ENCODE results near the gene SSBP3.

Gene SSBP3

DNA sequence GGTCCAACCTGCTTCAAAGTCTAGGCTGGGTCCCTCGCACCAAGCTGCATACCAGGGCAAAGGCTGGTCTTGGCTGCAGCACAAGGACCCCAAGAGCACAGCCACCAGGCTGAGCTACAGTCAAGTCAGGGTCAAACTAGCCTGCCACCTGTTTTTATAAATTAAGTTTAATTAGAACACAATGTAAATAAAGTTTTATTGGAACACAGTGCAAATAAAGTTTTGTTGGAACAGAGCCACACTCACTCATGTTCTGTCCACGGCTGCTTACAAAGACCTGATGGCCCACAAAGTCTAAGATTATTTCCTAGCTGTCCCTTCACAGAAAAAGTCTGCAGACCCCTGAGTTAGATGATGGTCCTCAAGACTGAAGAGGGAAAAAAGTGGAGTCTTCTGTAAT, 140.0 kb downstream of the SSBP3 start:
- no peaks in the 10 kb centered on the region for H3K27me3 ChIP-seq (ENCODE audit: low read length)
- H3K9ac ChIP-seq (ENCODE audit: low read length): no peak overlapping the region
- no peaks in the 10 kb centered on the region for H3F3A ChIP-seq (ENCODE audit: insufficient read depth)
- no peak overlapping the region for H3K27ac ChIP-seq (ENCODE audit: low read depth, low read length)
- H3K36me3 ChIP-seq (ENCODE audit: low read length): no peaks in the 10 kb centered on the region
- H3K4me3 ChIP-seq (ENCODE audit: insufficient read depth, low read length, poor library complexity, severe bottlenecking): no peak overlapping the region
- H3K9me3 ChIP-seq (ENCODE audit: insufficient read depth, low read length): no peaks in the 10 kb centered on the region
- H2AFZ ChIP-seq (ENCODE audit: low read depth, low read length, severe bottlenecking): no peak overlapping the region
- H3K9me2 ChIP-seq (replicated peaks; ENCODE audit: insufficient read depth, low read length): no peaks in the 10 kb centered on the region
- H4K20me1 ChIP-seq (ENCODE audit: low read depth, low read length): no peaks in the 10 kb centered on the region
- TF ChIP-seq, protein P1, sequence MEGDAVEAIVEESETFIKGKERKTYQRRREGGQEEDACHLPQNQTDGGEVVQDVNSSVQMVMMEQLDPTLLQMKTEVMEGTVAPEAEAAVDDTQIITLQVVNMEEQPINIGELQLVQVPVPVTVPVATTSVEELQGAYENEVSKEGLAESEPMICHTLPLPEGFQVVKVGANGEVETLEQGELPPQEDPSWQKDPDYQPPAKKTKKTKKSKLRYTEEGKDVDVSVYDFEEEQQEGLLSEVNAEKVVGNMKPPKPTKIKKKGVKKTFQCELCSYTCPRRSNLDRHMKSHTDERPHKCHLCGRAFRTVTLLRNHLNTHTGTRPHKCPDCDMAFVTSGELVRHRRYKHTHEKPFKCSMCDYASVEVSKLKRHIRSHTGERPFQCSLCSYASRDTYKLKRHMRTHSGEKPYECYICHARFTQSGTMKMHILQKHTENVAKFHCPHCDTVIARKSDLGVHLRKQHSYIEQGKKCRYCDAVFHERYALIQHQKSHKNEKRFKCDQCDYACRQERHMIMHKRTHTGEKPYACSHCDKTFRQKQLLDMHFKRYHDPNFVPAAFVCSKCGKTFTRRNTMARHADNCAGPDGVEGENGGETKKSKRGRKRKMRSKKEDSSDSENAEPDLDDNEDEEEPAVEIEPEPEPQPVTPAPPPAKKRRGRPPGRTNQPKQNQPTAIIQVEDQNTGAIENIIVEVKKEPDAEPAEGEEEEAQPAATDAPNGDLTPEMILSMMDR (IDR thresholded peaks at IDR 0.05; ENCODE audit: insufficient read depth, low read length, poor library complexity, severe bottlenecking): no peak
- TF ChIP-seq EZH2phosphoT487 (conservative IDR thresholded peaks at IDR 0.05; ENCODE audit: low read length): no peak
- no peak overlapping the region for H3K4me2 ChIP-seq (ENCODE audit: low read depth, low read length, poor library complexity, severe bottlenecking)
- no peaks in the 10 kb centered on the region for H3K79me2 ChIP-seq (ENCODE audit: insufficient read depth, low read length)

DNA sequence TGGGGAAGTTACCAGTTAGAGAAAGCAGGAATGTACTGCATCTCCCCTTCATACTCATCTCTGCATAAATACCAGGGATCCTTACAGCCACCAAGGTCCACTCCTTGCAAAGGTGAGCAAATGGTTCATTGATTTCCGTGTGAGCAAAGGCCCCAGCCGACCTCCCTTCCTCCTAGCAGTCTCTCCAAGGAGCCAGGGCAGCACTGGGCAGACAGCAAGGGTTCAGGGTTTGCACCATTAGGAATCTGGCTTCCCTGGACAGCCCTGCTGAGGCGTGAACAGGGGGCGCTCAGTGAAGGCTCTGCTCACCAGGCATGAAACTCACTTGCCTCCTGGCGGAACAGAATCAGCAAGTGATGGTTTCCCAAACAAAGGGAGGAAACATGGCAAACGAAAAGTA, 140.5 kb downstream of the SSBP3 start:
- H3K9me3 ChIP-seq (ENCODE audit: insufficient read depth, low read length): no peaks in the 10 kb centered on the region
- no peak overlapping the region for H3K27ac ChIP-seq (ENCODE audit: low read depth, low read length)
- H3K4me2 ChIP-seq (ENCODE audit: low read depth, low read length, poor library complexity, severe bottlenecking): no peak overlapping the region
- H3K27me3 ChIP-seq (ENCODE audit: low read length): no peaks in the 10 kb centered on the region
- no peak overlapping the region for H3K4me3 ChIP-seq (ENCODE audit: insufficient read depth, low read length, poor library complexity, severe bottlenecking)
- no peaks in the 10 kb centered on the region for H3F3A ChIP-seq (ENCODE audit: insufficient read depth)
- H4K20me1 ChIP-seq (ENCODE audit: low read depth, low read length): no peaks in the 10 kb centered on the region
- H3K79me2 ChIP-seq (ENCODE audit: insufficient read depth, low read length): no peaks in the 10 kb centered on the region
- no peak overlapping the region for H2AFZ ChIP-seq (ENCODE audit: low read depth, low read length, severe bottlenecking)
- TF ChIP-seq EZH2phosphoT487 (conservative IDR thresholded peaks at IDR 0.05; ENCODE audit: low read length): no peak
- TF ChIP-seq, protein P1 (IDR thresholded peaks at IDR 0.05; ENCODE audit: insufficient read depth, low read length, poor library complexity, severe bottlenecking): no peak
- no peaks in the 10 kb centered on the region for H3K36me3 ChIP-seq (ENCODE audit: low read length)
- no peak overlapping the region for H3K9ac ChIP-seq (ENCODE audit: low read length)
- H3K9me2 ChIP-seq (replicated peaks; ENCODE audit: insufficient read depth, low read length): no peaks in the 10 kb centered on the region

DNA sequence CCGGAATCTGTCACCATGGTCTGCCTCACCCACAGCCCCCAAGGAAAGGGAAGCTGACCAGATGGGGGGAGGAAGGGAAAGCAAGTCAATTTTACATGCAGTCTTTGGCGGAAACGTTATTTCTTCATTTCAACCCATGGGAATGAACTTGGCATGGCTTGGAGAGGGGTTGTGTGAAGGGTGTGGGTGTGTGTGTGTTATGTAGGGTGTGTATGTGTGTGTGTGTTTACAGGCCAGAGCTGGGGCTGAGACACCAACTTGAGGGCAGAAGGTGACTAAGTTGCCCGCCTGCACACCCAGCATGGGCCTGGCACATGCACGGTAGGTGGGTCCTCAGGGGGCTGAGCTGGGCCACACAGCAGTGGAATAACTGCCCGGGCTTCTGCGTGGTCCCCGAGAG, 141.1 kb downstream of the SSBP3 start:
- H3K4me3 ChIP-seq (ENCODE audit: insufficient read depth, low read length, poor library complexity, severe bottlenecking): no peak overlapping the region
- H3K9me2 ChIP-seq (replicated peaks; ENCODE audit: insufficient read depth, low read length): no peaks in the 10 kb centered on the region
- H3K27me3 ChIP-seq (ENCODE audit: low read length): no peaks in the 10 kb centered on the region
- H2AFZ ChIP-seq (ENCODE audit: low read depth, low read length, severe bottlenecking): no peak overlapping the region
- TF ChIP-seq EZH2phosphoT487 (conservative IDR thresholded peaks at IDR 0.05; ENCODE audit: low read length): no peak
- TF ChIP-seq, protein P1 (IDR thresholded peaks at IDR 0.05; ENCODE audit: insufficient read depth, low read length, poor library complexity, severe bottlenecking): no peak
- H3K79me2 ChIP-seq (ENCODE audit: insufficient read depth, low read length): no peaks in the 10 kb centered on the region
- H3K9ac ChIP-seq (ENCODE audit: low read length): no peak overlapping the region
- no peak overlapping the region for H3K27ac ChIP-seq (ENCODE audit: low read depth, low read length)
- H4K20me1 ChIP-seq (ENCODE audit: low read depth, low read length): no peaks in the 10 kb centered on the region
- H3K36me3 ChIP-seq (ENCODE audit: low read length): no peaks in the 10 kb centered on the region
- no peaks in the 10 kb centered on the region for H3K9me3 ChIP-seq (ENCODE audit: insufficient read depth, low read length)
- no peak overlapping the region for H3K4me2 ChIP-seq (ENCODE audit: low read depth, low read length, poor library complexity, severe bottlenecking)
- no peaks in the 10 kb centered on the region for H3F3A ChIP-seq (ENCODE audit: insufficient read depth)
